ENCODE results near the gene MYOF.
"Not testable (repeated sequence)": the region's sequence is repeated elsewhere in the genome, so short reads cannot be mapped to it uniquely, and the experiment has no call there.

Gene MYOF

DNA sequence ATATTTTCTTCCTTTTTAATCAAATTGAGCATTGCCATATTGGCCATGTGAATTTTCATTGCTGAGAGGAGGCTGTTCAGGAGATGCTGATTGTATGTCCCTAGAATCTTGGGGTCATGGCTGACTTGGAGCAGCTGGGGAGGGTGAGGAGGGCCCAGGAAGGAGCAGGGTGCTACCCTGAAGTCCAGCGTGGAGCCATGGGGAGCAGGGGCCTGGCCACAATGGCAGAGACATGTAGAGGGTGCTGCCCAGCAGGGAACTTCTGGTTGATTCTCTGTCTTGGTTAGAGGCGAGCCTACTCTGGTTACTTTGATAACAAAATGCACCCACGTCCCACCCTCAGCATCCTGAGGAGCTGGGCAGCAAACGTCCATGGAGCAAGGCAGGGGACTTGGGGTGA is 186.0 kb downstream of the MYOF start:
- TF ChIP-seq ZNF274 (IDR thresholded peaks at IDR 0.05; ENCODE audit: low read depth, low read length) = no peak
- no peak overlapping the region for H3K4me3 ChIP-seq (ENCODE audit: low read length)

GRCh38 chr10:93293999-93294398 is 188.1 kb downstream of the MYOF start:
- no peak overlapping the region for H3K4me3 ChIP-seq (ENCODE audit: low read length)
- no peak for TF ChIP-seq ZNF274 (IDR thresholded peaks at IDR 0.05; ENCODE audit: low read depth, low read length)

DNA sequence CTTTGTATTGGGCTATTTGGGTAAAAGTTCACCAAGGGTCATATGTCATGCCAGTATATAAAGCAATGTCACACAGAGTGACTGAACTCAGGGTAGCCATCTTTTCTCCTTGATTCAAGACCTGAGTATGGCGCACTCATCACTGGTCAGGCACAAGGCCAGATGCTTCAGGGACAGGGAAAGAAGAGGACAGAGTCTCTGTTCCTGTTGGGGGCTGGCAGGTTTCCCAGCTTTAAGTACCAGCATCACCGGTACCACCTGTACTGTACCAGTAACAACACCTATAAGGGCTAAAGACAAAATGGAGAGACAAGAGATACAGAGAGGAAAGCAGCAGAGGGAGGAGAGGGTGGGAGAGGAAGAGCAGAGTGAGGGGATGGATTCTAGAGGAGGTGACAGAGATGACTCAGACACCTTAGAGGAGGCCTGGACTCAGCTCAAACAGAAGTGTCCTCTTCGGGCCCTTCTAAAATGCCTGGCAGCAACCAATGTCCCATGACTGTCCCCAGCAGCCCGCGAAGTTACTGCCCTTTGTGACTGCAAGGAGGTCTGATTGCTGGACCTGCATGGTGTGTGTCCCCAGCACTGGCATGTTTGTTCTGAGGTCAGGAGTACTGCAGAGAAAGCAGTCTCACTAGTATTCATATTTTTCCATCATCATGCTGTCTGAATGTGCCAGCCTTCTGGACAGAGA is 191.3 kb downstream of the MYOF start:
- no peak for TF ChIP-seq ZNF274 (IDR thresholded peaks at IDR 0.05; ENCODE audit: low read depth, low read length)
- no peak overlapping the region for H3K4me3 ChIP-seq (ENCODE audit: low read length)

DNA sequence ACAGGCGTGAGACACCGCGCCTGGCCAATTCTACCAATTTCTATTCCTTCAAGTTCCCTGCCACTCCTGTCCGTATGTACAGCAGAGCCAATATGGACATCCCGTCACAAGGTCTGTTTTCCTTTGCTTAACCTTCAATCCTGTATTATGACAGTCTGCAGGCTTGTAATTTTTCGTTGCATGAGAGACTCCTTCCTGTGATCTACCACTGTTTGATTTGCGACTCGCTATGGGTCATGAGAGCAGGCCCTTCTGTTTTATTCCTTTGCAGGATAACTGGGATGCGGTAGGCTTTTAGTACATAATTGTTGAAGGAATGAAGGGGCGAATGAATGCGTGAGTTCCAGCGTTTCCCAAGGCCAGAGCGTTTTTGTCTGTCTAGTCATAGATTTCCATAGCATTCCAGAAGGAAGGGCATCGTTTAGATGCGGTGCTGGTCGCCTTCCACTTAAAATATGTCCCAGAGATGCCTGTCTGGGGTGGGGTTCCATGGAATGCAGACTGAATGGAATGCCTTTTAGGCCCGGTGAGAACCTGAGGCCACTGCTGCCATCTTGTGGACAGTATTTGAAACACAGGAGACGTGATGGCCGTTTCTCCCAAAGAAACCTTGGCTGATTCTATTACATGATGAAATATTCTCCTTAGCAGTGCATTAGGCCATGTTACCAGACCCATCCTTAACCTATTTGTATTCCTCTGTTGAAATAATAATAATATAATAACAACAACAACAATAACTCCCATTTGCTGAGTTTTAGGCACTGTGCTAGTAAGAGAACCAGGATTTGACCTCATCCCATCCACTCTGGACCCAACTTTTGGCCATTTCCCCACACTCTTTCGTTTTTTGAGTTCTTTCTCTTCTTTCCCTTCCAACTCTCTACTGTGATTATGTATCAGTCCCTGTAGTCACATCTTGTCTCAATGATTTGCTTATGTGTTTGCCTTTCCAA is 193.2 kb downstream of the MYOF start:
- TF ChIP-seq ZNF274 (IDR thresholded peaks at IDR 0.05; ENCODE audit: low read depth, low read length) = no peak
- no peak overlapping the region for H3K4me3 ChIP-seq (ENCODE audit: low read length)

DNA sequence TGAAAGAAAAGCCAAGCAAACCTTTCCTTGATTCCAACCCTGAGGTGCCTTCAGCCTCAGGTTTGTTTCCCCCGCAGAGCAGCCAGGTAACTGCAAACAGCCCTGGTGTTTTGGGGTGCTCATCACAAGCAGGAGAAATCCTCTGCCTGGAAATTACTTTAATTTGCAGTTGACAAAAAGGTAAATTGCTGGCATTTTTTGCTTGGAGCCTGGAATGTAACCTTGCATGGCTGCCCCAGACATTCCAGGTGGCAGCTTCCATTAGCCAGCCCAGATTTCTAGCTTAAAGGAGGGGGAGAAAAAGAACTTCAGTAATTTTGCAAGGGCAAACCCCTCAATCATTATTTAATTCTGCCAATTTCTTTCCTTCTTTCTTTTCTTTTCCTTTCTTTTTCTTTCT is 194.4 kb downstream of the MYOF start:
- H3K4me3 ChIP-seq (ENCODE audit: low read length) = no peak overlapping the region
- no peak for TF ChIP-seq ZNF274 (IDR thresholded peaks at IDR 0.05; ENCODE audit: low read depth, low read length)

DNA sequence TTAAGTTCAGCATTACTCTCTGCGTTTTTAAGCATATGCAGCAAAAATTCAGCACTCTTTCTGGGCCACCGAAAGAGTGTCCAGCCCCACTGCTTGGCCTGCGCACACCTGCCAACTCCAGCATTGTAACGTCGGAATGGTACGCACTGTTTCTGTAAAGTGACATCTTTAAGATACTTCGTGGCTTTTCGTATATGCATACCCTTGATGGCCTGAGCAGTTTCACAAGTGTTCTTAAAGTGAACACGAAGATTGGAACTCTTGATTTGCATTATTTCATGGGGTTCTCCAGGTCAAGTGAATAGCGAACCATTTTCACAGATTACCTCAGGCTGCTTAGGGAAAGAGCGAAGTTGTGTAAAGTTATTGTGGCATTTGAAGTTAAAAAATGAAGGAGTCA is 197.9 kb downstream of the MYOF start:
- not testable (repeated sequence) for H3K4me3 ChIP-seq (ENCODE audit: low read length)

- TF ChIP-seq ZNF274 (IDR thresholded peaks at IDR 0.05; ENCODE audit: low read depth, low read length) = no peak
- H3K4me3 ChIP-seq (ENCODE audit: low read length) = no peak overlapping the region
Observed at GRCh38 chr10:93281367-93281720, 200.8 kb downstream of the MYOF start.

GRCh38 chr10:93280699-93281366 is 201.3 kb downstream of the MYOF start:
- no peak for TF ChIP-seq ZNF274 (IDR thresholded peaks at IDR 0.05; ENCODE audit: low read depth, low read length)
- no peak overlapping the region for H3K4me3 ChIP-seq (ENCODE audit: low read length)

DNA sequence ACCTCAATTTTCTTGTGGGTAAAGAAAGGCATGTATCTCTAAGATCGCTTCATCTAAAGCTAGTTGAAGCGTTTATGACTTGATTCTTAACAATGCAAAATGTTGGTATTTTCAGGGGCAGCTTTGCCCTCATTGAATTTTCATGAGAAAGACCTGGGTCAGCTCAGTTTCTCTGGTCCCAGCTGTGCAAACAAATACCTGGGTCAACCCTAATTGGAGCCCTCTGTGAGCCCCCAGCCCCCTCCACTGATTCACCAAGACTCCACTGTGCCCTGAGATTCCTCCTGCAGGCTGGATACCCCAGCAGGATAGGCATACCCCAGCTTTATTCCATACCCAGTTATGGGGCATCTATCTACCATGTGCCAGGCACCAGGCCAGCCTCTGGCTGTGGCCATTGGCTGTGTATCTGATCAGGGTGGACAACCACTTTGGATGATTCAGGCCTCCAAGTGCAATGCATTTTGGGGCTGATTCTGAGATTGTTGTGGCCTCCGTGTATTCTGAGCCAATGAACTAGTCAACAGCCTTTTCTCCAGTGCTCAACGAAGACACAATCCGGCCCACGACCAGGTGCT is 201.9 kb downstream of the MYOF start:
- TF ChIP-seq ZNF274 (IDR thresholded peaks at IDR 0.05; ENCODE audit: low read depth, low read length) = no peak
- no peak overlapping the region for H3K4me3 ChIP-seq (ENCODE audit: low read length)

DNA sequence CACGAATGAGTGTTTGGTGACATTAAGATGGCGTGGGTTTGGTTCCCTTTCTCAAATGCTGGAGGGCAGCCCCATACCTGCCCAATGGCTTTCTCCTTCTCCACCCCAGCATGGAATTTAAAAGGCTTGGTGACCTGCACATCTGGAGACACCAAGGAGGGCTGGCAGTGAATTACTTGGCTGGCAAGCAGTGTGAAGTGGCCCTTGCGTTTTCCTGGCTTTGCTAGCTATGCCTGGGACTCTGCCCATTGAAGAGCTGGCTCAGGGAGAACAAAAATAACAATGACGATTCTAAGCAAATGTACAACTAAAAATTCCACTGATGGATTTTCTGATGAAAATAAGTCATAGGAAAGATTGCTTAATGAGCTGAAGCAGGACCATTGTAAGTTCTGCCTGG is 204.8 kb downstream of the MYOF start:
- H3K4me3 ChIP-seq (ENCODE audit: low read length) = no peak overlapping the region
- TF ChIP-seq ZNF274 (IDR thresholded peaks at IDR 0.05; ENCODE audit: low read depth, low read length) = no peak

GRCh38 chr10:93274419-93274818 is 207.7 kb downstream of the MYOF start:
- no peak overlapping the region for H3K4me3 ChIP-seq (ENCODE audit: low read length)
- no peak for TF ChIP-seq ZNF274 (IDR thresholded peaks at IDR 0.05; ENCODE audit: low read depth, low read length)

DNA sequence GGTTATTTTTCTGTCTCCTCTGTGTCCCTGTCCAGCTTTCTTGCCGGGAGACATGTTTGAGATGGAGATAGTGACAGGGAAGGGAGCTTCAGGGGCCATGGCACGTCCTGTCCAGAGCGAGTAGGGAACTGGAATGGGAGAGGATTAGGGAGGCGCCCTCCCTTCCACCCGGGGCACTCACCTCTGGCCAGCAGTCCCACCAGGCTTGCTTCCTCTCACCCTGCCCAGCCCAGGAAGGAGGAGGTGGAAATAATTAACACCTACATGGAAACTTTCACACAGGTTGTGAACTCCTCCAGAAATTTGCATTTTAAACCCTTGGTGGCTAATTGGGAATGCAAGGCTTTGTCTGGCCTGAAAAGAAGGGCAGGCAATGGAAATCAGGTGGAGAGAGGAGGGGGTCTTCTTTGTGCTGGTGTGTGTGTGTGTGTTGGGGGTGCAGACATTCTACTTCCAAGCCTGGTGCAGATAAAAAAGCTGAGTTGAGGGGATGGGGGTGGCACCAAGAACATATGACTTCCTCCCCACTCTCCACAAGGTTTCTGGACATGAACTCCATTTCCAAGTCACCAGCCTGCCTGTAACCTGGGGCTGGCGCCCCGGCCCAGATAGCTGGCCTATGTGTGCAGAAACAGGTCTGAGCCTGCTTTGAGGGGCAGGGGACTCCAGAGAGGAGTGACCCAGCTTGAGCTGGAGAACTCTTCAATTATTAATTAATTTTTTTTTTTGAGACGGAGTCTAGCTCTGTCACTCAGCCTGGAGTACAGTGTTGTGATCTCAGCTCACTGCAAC is 209.1 kb downstream of the MYOF start:
- TF ChIP-seq ZNF274 (IDR thresholded peaks at IDR 0.05; ENCODE audit: low read depth, low read length) = no peak
- no peak overlapping the region for H3K4me3 ChIP-seq (ENCODE audit: low read length)

GRCh38 chr10:93271347-93271746 is 210.8 kb downstream of the MYOF start:
- H3K4me3 ChIP-seq (ENCODE audit: low read length) = no peak overlapping the region
- TF ChIP-seq ZNF274 (IDR thresholded peaks at IDR 0.05; ENCODE audit: low read depth, low read length) = no peak

DNA sequence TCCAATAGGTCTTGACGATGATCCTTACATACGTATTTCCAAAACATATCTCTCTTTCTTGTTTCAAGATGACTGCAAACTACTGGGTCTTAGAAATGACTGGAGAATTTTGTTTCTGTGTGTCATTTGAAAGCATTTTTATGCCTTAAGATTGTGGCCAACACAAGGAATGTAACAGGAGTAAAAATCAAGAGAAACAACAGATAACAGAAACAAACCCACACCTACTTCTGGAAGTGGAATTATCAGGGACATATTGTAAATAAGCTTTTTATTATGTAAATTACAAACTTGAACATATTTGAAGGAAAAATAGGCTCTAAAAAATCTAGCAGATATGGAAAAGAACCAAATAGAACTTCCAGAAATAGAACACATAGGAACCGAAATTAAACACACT is 212.9 kb downstream of the MYOF start:
- H3K4me3 ChIP-seq (ENCODE audit: low read length) = no peak overlapping the region
- TF ChIP-seq ZNF274 (IDR thresholded peaks at IDR 0.05; ENCODE audit: low read depth, low read length) = no peak
